Coronary artery (tissue), 2 donors: Measurements from ENCODE around the gene RASGRP4.

Source experiments
- DNase-seq: peaks from one replicate; pipeline ENCODE4 v3.0.0-alpha.2; 2017; ENCODE audit warnings: low spot score
- H3K27ac ChIP-seq, 2 donors: fragments of 200-600 bp; sonication (generic); one replicate each; pipeline ENCODE4 v1.5.1; 2016 to 2019
- H3K4me3 ChIP-seq: fragments of 200-600 bp; sonication (generic); 2 replicates; pipeline ENCODE4 v1.5.1; 2016; ENCODE audit warnings: mild to moderate bottlenecking, moderate library complexity
- TF ChIP-seq, protein P1 (sequence below): fragments of 200-600 bp; sonication (generic); IDR thresholded peaks from one replicate; pipeline ENCODE4 v1.5.1; 2019; ENCODE audit warnings: antibody characterized with exemption

The RASGRP4 gene

DNA sequence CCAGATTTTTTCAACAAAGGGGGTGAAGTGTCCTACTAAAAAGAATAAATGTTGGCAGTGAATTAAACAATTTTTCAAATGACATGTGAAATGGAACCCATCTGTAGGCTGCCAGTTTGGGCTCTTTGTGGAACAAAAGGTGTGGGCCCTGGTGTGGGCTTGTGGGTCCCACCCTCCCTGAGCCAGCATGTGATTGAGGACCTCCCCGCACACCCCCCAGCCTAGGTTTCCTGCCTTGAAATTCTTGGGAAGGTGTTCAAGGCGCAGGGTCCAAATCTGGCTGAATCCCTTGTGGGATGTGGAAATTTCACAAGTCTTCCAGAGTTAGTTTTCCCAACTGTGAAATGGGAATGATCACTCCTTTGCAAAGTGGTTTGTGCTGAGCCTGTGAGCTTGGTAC lies 42.3 kb downstream of the RASGRP4 start:
- TF ChIP-seq, protein P1, sequence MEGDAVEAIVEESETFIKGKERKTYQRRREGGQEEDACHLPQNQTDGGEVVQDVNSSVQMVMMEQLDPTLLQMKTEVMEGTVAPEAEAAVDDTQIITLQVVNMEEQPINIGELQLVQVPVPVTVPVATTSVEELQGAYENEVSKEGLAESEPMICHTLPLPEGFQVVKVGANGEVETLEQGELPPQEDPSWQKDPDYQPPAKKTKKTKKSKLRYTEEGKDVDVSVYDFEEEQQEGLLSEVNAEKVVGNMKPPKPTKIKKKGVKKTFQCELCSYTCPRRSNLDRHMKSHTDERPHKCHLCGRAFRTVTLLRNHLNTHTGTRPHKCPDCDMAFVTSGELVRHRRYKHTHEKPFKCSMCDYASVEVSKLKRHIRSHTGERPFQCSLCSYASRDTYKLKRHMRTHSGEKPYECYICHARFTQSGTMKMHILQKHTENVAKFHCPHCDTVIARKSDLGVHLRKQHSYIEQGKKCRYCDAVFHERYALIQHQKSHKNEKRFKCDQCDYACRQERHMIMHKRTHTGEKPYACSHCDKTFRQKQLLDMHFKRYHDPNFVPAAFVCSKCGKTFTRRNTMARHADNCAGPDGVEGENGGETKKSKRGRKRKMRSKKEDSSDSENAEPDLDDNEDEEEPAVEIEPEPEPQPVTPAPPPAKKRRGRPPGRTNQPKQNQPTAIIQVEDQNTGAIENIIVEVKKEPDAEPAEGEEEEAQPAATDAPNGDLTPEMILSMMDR = no peak
- Histone ChIP-seq H3K27ac (no peak overlapping the region), H3K4me3 (no peak overlapping the region)
- no peak for DNase-seq

DNA sequence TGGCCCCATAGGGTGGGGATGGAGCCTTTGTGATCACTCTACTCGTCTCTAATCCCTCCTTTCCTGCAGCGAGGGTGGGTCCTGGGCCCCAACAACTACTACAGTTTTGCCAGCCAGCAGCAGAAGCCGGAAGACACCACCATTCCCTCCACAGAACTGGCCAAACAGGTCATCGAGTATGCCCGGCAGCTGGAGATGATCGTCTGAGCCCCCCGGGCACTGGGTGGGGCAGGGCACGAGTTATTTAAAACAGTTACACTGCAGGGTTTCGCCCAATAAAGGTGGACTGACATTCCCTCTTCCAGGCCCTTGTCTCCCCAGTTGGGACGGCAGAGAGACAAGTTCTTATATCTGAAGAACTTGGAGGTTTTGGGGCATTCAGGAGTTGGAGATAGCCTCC lies 42.8 kb downstream of the RASGRP4 start:
- Histone ChIP-seq H3K27ac (no peak overlapping the region), H3K4me3 (no peak overlapping the region)
- no peak for DNase-seq
- TF ChIP-seq, protein P1 = no peak

GRCh38 chr19:38381138-38381537 lies 44.9 kb downstream of the RASGRP4 start:
- TF ChIP-seq, protein P1 = no peak
- no peak for DNase-seq
- Histone ChIP-seq H3K4me3 (no peak overlapping the region), H3K27ac (no peak overlapping the region)

DNA sequence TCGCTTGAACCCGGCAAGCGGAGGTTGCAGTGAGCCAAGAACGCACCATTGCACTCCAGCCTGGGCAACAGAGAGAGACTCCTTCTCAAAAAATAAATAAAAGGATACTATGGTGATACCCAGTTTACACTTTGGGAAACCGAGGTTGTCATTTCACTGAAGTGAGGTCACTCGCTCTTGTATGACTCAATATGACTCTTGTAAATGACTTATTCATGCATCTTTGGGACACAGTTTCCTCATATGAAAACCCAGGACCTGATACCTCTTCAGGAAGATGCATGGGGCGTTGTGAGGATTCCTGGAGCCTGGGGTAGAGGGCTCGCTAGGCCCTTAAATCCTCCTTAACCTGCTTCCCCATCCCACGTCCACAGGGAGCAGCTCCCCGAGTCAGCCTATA lies 47.2 kb downstream of the RASGRP4 start:
- Histone ChIP-seq H3K27ac (no peak overlapping the region), H3K4me3 (no peak overlapping the region)
- DNase-seq = no peak
- TF ChIP-seq, protein P1 = no peak

- H3K27ac ChIP-seq = no peak overlapping the region
- no peak for DNase-seq
- TF ChIP-seq, protein P1 = no peak
- no peak overlapping the region for H3K4me3 ChIP-seq
Observed at GRCh38 chr19:38377052-38377451, 49.0 kb downstream of the RASGRP4 start.

- H3K27ac ChIP-seq = no peak overlapping the region
Observed at GRCh38 chr19:38376576-38376975, 49.4 kb downstream of the RASGRP4 start.

DNA sequence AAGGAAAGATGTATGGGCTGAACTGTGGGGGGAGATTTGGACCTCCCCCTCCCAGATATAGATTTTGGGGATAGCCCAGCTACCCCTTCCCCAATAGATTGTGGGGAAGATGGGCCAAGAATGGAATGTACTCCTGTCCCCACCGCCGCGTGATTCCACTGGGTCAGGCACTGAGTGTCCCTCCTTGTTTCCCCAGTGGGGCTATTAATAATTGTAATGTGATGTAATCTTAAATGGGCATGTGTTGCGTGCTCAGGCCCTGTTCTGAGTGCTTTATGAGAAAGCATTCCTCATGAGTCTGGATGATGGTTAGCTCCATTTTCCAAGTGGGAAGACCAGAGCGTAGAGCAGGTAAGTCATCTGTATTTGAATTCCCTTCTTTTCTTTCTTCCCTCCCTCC lies 50.3 kb downstream of the RASGRP4 start:
- no peak for DNase-seq
- peak overlapping the region; percentile 82 for H3K4me3 ChIP-seq
- H3K27ac ChIP-seq = no peak overlapping the region
- TF ChIP-seq, protein P1 = no peak

More at GRCh38 chr19:38376576-38376975, 49.4 kb downstream of the RASGRP4 start:
- TF ChIP-seq, protein P1 = no peak
- no peak overlapping the region for H3K4me3 ChIP-seq
- no peak for DNase-seq
